Stimulated activated CD8-positive, alpha-beta memory T cell treated with anti-CD3 and anti-CD28 coated beads, Interleukin-7, amount 100 ng/mL, for 48 hours (primary cell): ENCODE results near the gene CD86.

Experiments used
- DNase-seq, 2 donors: peaks; one replicate each; pipeline ENCODE4 v3.0.0-alpha.2; 2020; ENCODE audit warnings: low read depth in 1 of 2; ENCODE audit errors: extremely low read depth in 1 of 2

The CD86 gene

GRCh38 chr3:122058294-122058693 is 3.1 kb downstream of the CD86 start:
- no peak for DNase-seq

- DNase-seq, result no peak
These were observed 5.0 kb downstream of the CD86 start for GRCh38 chr3:122060040-122060698.

GRCh38 chr3:122063908-122064307 is 8.7 kb downstream of the CD86 start:
- DNase-seq, result no peak

GRCh38 chr3:122064326-122064725 is 9.2 kb downstream of the CD86 start:
- DNase-seq, result no peak

GRCh38 chr3:122066331-122067213 is 11.4 kb downstream of the CD86 start:
- no peak for DNase-seq

GRCh38 chr3:122067214-122067550 is 12.0 kb downstream of the CD86 start:
- DNase-seq, result no peak

GRCh38 chr3:122067588-122068240 is 12.6 kb downstream of the CD86 start:
- no peak for DNase-seq

- no peak for DNase-seq
These were observed 19.6 kb downstream of the CD86 start for GRCh38 chr3:122074621-122075265.

- no peak for DNase-seq
These were observed 21.5 kb downstream of the CD86 start for GRCh38 chr3:122076491-122077292.

- no peak for DNase-seq
These were observed 22.4 kb downstream of the CD86 start for GRCh38 chr3:122077293-122078234.

- no peak for DNase-seq
These were observed 23.2 kb downstream of the CD86 start for GRCh38 chr3:122078235-122078935.

GRCh38 chr3:122079524-122080206 is 24.5 kb downstream of the CD86 start:
- no peak for DNase-seq

- DNase-seq, result no peak
These were observed 25.0 kb downstream of the CD86 start for GRCh38 chr3:122080207-122080587.

GRCh38 chr3:122081543-122082247 is 26.5 kb downstream of the CD86 start:
- no peak for DNase-seq

- no peak for DNase-seq
These were observed 27.2 kb downstream of the CD86 start for GRCh38 chr3:122082357-122082756.

- no peak for DNase-seq
These were observed 29.6 kb downstream of the CD86 start for GRCh38 chr3:122084799-122085198.

- DNase-seq, result no peak
These were observed 30.5 kb downstream of the CD86 start for GRCh38 chr3:122085673-122086072.

GRCh38 chr3:122088531-122088930 is 33.4 kb downstream of the CD86 start:
- no peak for DNase-seq
